GM12878 (cell line): ENCODE results near the gene STK4. TPM values are rescaled to one million over a fixed set of nuclear protein-coding genes. Genes with fewer than 3 reads are reported as not detected.

Experiments
- IKZF2 ChIP-seq, 2 experiments: fragments of 450-650 bp; IDR thresholded peaks; 2 replicates each; pipeline ENCODE4 v1.6.1; 2017; ENCODE audit warnings: mild to moderate bottlenecking in 2 of 2, moderate library complexity in 2 of 2
- RB1 ChIP-seq: fragments of 450-650 bp; formaldehyde crosslinking; IDR thresholded peaks from 2 replicates; pipeline ENCODE4 v1.6.1; 2017; ENCODE audit warnings: mild to moderate bottlenecking, borderline replicate concordance
- RUNX3 ChIP-seq: IDR thresholded peaks from 2 replicates; pipeline ENCODE4 v1.6.1; 2012; ENCODE audit warnings: low read length, inconsistent platforms
- SPI1 ChIP-seq: IDR thresholded peaks from 2 replicates; pipeline ENCODE4 v1.6.1; 2011; ENCODE audit warnings: low read depth, mild to moderate bottlenecking, low read length, moderate library complexity, borderline replicate concordance; ENCODE audit not compliant: insufficient read depth
- TAF1 ChIP-seq: IDR thresholded peaks from 2 replicates; pipeline ENCODE4 v1.6.1; 2011; ENCODE audit warnings: mild to moderate bottlenecking, low read depth, low read length, borderline replicate concordance
- polyA plus RNA-seq, 11 experiments: library from polyadenylated mRNA; depleted of rRNA in 4 of 11; unstranded in 6 of 11; stranded (reverse) in 5 of 11; fragments of >200 nt; fragmentation: Nextera tagmentation in 4 of 11; fragmentation: Illumina TruSeq in 1 of 11; extraction: Ambion mirVana in 4 of 11; extraction: Trizol in 1 of 11; gene quantifications; 1 replicate in 1 of 11; 2 replicates in 10 of 11; pipeline versions ENCODE4 v1.2.1 to v1.2.3, GENCODE V29; 2011 to 2016; ENCODE audit warnings: inconsistent platforms in 2 of 11, missing spikeins in 2 of 11, low read depth in 1 of 11
- total RNA-seq, 4 experiments: library from RNA; depleted of rRNA in 3 of 4; stranded (reverse); fragments of >200 nt in 3 of 4; fragmentation: Illumina TruSeq in 1 of 4; extraction: Trizol in 1 of 4; gene quantifications; 2 replicates each; pipeline versions ENCODE4 v1.2.1 to v1.2.3, GENCODE V29; 2013 to 2021
- TF ChIP-seq, protein P1 (sequence below): fragments of 450-650 bp; IDR thresholded peaks from 2 replicates; pipeline ENCODE4 v1.6.1; 2016; ENCODE audit warnings: mild to moderate bottlenecking
- TF ChIP-seq, protein P2 (sequence below): fragments of 150-350 bp; IDR thresholded peaks from 2 replicates; pipeline ENCODE4 v1.6.1; 2016; ENCODE audit warnings: low read depth, low read length
- TF ChIP-seq, protein P3 (sequence below): fragments of 450-650 bp; formaldehyde crosslinking; IDR thresholded peaks from 2 replicates; pipeline ENCODE4 v1.4.0; 2020; ENCODE audit warnings: mild to moderate bottlenecking, moderate library complexity
- TF ChIP-seq, protein P4 (sequence below): fragments of 450-650 bp; IDR thresholded peaks from 2 replicates; pipeline ENCODE4 v1.6.1; 2018; ENCODE audit warnings: mild to moderate bottlenecking, low read depth, moderate library complexity; ENCODE audit not compliant: partially characterized antibody

STK4 gene
- total and polyA plus RNA-seq, 10 of the 15 experiments (the other 5 are each of a cell fraction or from before 2014, with no cell fraction given) = 24.0 to 135 (median 89.7) TPM

DNA sequence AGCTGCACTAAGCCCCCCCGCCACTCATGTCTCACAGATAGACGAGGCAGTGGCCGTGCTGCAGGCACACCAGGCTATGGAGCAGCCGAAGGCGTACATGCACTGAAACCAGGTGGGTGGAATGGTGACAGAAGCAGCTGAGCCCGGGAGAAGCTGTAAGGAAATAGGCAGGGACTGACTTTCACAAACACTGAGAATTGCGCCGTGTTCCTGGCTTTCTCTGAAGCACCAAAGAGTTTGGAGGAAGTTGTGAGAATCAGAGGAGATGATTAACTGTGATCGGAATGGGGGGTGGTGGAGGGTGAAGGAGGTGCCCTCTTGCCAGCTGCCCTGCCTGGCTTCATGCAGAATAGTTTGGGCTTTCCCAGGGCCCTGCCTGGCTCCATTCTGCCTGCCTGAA is 27.7 kb upstream of the STK4 start (continued):
- no peak for TF ChIP-seq SPI1
- no peak for TF ChIP-seq IKZF2 (IDR thresholded peaks at IDR 0.05)
- TF ChIP-seq RB1 = no peak
- TF ChIP-seq, protein P1, sequence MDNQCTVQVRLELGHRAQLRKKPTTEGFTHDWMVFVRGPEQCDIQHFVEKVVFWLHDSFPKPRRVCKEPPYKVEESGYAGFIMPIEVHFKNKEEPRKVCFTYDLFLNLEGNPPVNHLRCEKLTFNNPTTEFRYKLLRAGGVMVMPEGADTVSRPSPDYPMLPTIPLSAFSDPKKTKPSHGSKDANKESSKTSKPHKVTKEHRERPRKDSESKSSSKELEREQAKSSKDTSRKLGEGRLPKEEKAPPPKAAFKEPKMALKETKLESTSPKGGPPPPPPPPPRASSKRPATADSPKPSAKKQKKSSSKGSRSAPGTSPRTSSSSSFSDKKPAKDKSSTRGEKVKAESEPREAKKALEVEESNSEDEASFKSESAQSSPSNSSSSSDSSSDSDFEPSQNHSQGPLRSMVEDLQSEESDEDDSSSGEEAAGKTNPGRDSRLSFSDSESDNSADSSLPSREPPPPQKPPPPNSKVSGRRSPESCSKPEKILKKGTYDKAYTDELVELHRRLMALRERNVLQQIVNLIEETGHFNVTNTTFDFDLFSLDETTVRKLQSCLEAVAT = no peak
- TF ChIP-seq TAF1 = no peak
- TF ChIP-seq, protein P2, sequence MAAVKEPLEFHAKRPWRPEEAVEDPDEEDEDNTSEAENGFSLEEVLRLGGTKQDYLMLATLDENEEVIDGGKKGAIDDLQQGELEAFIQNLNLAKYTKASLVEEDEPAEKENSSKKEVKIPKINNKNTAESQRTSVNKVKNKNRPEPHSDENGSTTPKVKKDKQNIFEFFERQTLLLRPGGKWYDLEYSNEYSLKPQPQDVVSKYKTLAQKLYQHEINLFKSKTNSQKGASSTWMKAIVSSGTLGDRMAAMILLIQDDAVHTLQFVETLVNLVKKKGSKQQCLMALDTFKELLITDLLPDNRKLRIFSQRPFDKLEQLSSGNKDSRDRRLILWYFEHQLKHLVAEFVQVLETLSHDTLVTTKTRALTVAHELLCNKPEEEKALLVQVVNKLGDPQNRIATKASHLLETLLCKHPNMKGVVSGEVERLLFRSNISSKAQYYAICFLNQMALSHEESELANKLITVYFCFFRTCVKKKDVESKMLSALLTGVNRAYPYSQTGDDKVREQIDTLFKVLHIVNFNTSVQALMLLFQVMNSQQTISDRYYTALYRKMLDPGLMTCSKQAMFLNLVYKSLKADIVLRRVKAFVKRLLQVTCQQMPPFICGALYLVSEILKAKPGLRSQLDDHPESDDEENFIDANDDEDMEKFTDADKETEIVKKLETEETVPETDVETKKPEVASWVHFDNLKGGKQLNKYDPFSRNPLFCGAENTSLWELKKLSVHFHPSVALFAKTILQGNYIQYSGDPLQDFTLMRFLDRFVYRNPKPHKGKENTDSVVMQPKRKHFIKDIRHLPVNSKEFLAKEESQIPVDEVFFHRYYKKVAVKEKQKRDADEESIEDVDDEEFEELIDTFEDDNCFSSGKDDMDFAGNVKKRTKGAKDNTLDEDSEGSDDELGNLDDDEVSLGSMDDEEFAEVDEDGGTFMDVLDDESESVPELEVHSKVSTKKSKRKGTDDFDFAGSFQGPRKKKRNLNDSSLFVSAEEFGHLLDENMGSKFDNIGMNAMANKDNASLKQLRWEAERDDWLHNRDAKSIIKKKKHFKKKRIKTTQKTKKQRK = no peak
- TF ChIP-seq, protein P3, sequence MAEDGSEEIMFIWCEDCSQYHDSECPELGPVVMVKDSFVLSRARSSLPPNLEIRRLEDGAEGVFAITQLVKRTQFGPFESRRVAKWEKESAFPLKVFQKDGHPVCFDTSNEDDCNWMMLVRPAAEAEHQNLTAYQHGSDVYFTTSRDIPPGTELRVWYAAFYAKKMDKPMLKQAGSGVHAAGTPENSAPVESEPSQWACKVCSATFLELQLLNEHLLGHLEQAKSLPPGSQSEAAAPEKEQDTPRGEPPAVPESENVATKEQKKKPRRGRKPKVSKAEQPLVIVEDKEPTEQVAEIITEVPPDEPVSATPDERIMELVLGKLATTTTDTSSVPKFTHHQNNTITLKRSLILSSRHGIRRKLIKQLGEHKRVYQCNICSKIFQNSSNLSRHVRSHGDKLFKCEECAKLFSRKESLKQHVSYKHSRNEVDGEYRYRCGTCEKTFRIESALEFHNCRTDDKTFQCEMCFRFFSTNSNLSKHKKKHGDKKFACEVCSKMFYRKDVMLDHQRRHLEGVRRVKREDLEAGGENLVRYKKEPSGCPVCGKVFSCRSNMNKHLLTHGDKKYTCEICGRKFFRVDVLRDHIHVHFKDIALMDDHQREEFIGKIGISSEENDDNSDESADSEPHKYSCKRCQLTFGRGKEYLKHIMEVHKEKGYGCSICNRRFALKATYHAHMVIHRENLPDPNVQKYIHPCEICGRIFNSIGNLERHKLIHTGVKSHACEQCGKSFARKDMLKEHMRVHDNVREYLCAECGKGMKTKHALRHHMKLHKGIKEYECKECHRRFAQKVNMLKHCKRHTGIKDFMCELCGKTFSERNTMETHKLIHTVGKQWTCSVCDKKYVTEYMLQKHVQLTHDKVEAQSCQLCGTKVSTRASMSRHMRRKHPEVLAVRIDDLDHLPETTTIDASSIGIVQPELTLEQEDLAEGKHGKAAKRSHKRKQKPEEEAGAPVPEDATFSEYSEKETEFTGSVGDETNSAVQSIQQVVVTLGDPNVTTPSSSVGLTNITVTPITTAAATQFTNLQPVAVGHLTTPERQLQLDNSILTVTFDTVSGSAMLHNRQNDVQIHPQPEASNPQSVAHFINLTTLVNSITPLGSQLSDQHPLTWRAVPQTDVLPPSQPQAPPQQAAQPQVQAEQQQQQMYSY (CRISPR knock-in tag) = no peak
- TF ChIP-seq RUNX3 = no peak
- TF ChIP-seq, protein P4, sequence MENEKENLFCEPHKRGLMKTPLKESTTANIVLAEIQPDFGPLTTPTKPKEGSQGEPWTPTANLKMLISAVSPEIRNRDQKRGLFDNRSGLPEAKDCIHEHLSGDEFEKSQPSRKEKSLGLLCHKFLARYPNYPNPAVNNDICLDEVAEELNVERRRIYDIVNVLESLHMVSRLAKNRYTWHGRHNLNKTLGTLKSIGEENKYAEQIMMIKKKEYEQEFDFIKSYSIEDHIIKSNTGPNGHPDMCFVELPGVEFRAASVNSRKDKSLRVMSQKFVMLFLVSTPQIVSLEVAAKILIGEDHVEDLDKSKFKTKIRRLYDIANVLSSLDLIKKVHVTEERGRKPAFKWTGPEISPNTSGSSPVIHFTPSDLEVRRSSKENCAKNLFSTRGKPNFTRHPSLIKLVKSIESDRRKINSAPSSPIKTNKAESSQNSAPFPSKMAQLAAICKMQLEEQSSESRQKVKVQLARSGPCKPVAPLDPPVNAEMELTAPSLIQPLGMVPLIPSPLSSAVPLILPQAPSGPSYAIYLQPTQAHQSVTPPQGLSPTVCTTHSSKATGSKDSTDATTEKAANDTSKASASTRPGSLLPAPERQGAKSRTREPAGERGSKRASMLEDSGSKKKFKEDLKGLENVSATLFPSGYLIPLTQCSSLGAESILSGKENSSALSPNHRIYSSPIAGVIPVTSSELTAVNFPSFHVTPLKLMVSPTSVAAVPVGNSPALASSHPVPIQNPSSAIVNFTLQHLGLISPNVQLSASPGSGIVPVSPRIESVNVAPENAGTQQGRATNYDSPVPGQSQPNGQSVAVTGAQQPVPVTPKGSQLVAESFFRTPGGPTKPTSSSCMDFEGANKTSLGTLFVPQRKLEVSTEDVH = no peak
